IgD-negative memory B cell (primary cell): Measurements from ENCODE around the gene LGALSL. TPM values are rescaled to one million over a fixed set of nuclear protein-coding genes. Genes with fewer than 3 reads are reported as not detected.

Experiments
- H3K27ac Mint-ChIP-seq, 3 donors: one replicate each; pipeline ENCODE4 v1.8.0; 2020 to 2022; ENCODE audit warnings: mild to moderate bottlenecking in 3 of 3, mixed read lengths in 3 of 3, moderate library complexity in 1 of 3
- H3K27me3 Mint-ChIP-seq: one replicate; pipeline ENCODE4 v1.8.0; 2021; ENCODE audit warnings: mixed read lengths
- H3K36me3 Mint-ChIP-seq: one replicate; pipeline ENCODE4 v1.8.0; 2020; ENCODE audit warnings: mild to moderate bottlenecking, mixed read lengths
- H3K4me1 Mint-ChIP-seq, 3 donors: one replicate each; pipeline ENCODE4 v1.8.0; 2020 to 2022; ENCODE audit warnings: mixed read lengths in 3 of 3, mild to moderate bottlenecking in 1 of 3
- H3K4me3 Mint-ChIP-seq, 4 donors: one replicate each; pipeline ENCODE4 v1.8.0; 2020 to 2022; ENCODE audit warnings: mild to moderate bottlenecking in 4 of 4, mixed read lengths in 4 of 4, moderate library complexity in 3 of 4
- H3K9me3 Mint-ChIP-seq, 3 donors: one replicate each; pipeline ENCODE4 v1.8.0; 2020 to 2021; ENCODE audit warnings: mixed read lengths in 3 of 3, mild to moderate bottlenecking in 1 of 3
- polyA plus RNA-seq: library from polyadenylated mRNA; unstranded; fragments of 300-500 nt; fragmentation: Illumina TruSeq; gene quantifications from one replicate; pipeline ENCODE4 v1.2.3, GENCODE V29; 2021

Gene LGALSL
- polyA plus RNA-seq: 0.45 TPM

DNA sequence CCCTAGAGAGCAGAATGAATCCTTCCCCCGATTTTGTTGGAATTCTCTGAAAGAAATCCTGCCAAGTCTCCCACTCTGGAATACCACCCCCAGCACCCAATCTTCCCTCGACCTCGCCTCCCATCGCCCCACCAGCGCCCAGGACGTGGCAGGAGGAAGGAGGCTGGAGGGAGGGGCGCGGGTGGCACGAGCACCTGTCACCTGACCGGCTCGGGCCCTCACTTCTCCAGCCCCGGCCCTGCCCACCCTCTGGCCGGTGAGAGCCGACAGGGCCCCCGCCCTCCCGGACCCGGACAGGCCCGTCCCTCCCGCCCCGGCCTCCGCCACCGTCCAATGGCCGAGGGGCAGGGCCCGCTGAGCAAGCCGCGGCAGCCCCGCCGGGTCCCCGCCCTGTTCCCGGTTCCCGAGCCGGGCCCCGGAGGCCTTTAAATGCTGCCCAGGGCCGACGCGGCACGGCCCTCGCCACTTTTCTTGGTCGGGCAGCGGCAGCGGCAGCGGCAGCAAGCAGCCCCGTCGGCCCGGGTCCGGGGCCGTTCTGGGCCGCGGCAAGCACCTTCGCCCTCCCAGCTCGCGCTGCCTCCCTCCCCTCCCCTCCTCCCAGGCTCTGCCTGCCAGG, at the start of gene LGALSL:
TSS of gene LGALSL (plus strand) at position 393 of the 616 bp plus-strand sequence. CDS start 384 bp downstream, outside the sequence.
- Mint-ChIP-seq H3K4me3 (peak within 1 kb of the TSS; percentile 90 to 97 (median 92)), H3K9me3 (no peaks in the 10 kb centered on the region), H3K27ac (peak within 1 kb of the TSS in 2 of 3 donors; percentile 36 to 64), H3K36me3 (no peaks in the 10 kb centered on the region), H3K27me3 (peaks cover 2% of the 10 kb centered on the region), H3K4me1 (peaks cover 0 to 6% (median 4%) of the 10 kb centered on the region in 3 donors)

DNA sequence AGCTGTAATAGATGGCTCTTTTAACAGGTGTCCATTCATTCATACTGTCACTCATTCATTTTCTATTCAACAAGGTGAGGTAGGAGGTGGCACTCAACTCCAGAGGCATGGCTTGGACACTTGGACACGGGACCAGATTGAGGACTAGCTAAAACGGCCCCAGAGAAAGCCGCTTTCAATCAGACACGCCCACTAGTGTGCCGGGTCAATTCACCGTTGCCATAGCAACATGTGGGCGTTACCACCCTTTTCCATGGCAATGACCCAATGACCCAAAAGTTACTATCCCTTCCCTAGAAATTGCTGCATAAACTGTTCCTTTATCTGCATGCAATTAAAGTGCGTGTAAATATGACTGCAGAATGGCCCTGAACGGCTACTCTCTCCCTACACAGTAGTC, 49.2 kb upstream of the LGALSL start:
- Mint-ChIP-seq H3K4me1 (peaks cover 0 to 6% (median 4%) of the 10 kb centered on the region in 3 donors), H3K27me3 (peaks cover 1% of the 10 kb centered on the region), H3K27ac (no peak overlapping the region), H3K9me3 (peaks cover 0 to 2% (median 0%) of the 10 kb centered on the region in 3 donors), H3K4me3 (peak overlapping the region in 1 of 4 donors; percentile 69), H3K36me3 (peaks cover 3% of the 10 kb centered on the region)

DNA sequence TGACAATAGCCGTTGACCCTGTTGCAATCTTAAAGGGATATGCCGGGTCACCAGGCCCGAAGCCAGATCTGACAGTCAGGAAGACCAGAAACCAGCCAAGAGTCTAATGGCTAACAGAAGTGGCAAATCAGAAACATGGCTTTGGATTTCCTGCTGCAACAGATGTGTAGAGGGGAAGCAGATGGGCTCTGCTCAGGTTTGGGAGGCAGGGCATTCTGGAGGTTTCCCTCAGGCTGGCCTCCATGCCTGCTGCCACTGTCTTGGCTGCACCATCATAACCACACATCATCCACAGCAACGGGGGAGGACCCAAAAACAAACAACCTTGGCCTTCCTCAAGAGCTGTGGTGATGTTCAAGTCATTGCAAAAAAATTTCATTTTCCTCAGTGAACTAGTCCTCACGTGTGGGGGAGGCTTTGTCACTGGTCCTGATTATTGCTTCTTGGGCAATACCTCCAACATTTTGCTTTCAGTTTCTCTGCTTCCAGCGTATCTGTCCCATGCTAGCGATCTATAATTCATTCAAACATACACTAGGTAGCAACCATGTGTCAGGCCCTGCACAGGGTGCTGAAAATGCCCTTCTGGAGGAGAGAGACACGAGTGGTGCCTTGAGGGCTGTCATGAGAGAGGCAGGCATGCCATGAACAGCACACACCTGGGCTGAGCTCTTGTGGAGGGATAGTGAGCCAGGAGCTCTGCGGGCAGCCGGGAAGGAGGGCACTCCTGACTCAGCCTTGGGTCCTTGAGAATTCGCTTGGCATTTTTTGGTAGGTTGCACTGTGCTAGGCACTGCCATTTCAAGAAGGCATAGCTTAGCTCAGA, 48.2 kb upstream of the LGALSL start:
- Mint-ChIP-seq H3K4me3 (peak overlapping the region in 1 of 4 donors; percentile 67), H3K27me3 (peaks cover 1% of the 10 kb centered on the region), H3K27ac (no peak overlapping the region), H3K36me3 (peaks cover 3% of the 10 kb centered on the region), H3K4me1 (peaks cover 0 to 6% (median 4%) of the 10 kb centered on the region in 3 donors), H3K9me3 (peaks cover 0 to 2% (median 0%) of the 10 kb centered on the region in 3 donors)

DNA sequence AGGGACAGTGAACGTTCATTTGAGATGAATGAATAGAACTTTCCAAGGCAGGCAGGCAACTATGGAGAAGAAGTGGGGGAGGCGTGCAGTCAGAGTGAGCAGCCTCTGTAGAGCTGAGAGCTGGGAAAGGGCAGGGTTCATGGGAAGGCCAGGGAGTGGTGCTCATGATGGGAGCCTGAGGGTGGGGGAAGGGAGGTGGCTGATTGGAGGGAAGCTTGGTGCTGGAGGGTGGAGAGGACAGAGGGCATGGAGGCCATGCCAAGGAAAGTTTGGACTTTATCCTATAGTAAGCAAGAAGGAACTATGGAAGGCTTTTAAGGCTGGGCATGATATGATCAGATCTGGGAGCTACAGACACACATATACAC, 47.6 kb upstream of the LGALSL start:
- Mint-ChIP-seq H3K4me3 (no peak overlapping the region), H3K36me3 (peaks cover 3% of the 10 kb centered on the region), H3K9me3 (peaks cover 0 to 2% (median 0%) of the 10 kb centered on the region in 3 donors), H3K27me3 (peaks cover 1% of the 10 kb centered on the region), H3K4me1 (peaks cover 0 to 6% (median 4%) of the 10 kb centered on the region in 3 donors), H3K27ac (no peak overlapping the region)

DNA sequence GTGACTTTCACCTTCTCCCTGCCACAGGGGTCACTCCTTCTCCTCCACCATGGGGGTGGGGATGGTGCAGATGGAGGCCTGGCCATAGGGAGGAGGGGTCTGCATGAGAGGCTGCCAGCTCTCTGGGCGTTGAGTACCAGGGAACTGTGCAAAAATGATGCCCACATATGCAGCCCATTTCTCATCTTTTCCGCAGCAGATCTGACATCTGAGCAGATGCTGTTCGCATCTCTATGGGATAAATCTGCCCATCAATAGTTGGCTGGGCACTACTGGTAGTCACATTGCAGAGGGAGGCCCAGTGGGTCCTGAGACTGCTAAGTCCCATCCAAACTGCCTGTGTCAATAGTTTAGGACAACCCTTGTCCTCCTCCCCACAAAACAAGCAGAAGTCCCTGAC, 45.9 kb upstream of the LGALSL start:
- H3K4me1 Mint-ChIP-seq: peaks cover 0 to 6% (median 4%) of the 10 kb centered on the region in 3 donors
- peaks cover 1% of the 10 kb centered on the region for H3K27me3 Mint-ChIP-seq
- peaks cover 0 to 2% (median 0%) of the 10 kb centered on the region in 3 donors for H3K9me3 Mint-ChIP-seq
- no peak overlapping the region for H3K27ac Mint-ChIP-seq
- no peak overlapping the region for H3K4me3 Mint-ChIP-seq
- H3K36me3 Mint-ChIP-seq: peaks cover 3% of the 10 kb centered on the region

DNA sequence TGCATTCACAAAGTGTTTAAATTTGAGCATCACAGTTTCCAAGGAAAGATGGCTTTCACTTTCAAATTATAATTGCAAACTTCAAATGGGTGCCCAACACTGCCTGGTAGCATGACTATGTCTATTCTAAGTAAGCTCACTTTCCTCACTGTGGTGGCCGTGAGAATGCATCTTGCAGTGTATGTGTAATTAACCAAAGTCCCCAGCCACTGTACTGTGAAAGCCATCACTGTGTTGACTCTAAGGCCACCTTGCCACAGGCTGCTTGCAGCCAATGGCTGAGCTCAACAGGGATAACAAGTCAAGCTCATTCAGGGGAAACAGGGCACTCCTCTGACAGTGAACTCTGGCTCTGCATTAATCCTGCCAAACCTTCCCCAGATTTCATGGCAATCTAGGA, 43.3 kb upstream of the LGALSL start:
- Mint-ChIP-seq H3K36me3 (no peaks in the 10 kb centered on the region), H3K4me3 (no peak overlapping the region), H3K4me1 (peaks cover 0 to 2% (median 0%) of the 10 kb centered on the region in 3 donors), H3K27me3 (peaks cover 6% of the 10 kb centered on the region), H3K27ac (no peak overlapping the region), H3K9me3 (peaks cover 0 to 2% (median 0%) of the 10 kb centered on the region in 3 donors)

DNA sequence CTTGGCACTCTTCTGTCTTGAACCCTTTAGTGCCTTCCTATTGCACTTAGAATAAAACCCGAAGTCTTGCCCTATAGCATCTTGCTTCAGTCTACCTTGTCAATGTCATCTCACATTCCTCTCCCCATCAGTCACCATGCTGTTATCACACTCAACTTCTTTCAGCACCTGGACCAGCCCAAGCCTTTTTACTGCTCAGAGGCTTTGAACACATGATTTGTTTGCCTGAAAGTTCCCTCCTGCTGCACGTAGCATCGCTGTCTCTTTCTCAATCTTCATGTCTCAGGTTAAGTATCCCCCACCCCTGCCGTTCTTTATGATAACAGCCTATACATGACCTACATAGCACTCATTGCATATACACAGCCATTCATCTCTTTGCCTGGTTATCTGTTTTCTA, 41.3 kb upstream of the LGALSL start:
- Mint-ChIP-seq H3K36me3 (no peaks in the 10 kb centered on the region), H3K27me3 (peaks cover 5% of the 10 kb centered on the region), H3K4me3 (no peak overlapping the region), H3K4me1 (no peaks in the 10 kb centered on the region), H3K9me3 (peaks cover 0 to 2% (median 0%) of the 10 kb centered on the region in 3 donors), H3K27ac (no peak overlapping the region)

DNA sequence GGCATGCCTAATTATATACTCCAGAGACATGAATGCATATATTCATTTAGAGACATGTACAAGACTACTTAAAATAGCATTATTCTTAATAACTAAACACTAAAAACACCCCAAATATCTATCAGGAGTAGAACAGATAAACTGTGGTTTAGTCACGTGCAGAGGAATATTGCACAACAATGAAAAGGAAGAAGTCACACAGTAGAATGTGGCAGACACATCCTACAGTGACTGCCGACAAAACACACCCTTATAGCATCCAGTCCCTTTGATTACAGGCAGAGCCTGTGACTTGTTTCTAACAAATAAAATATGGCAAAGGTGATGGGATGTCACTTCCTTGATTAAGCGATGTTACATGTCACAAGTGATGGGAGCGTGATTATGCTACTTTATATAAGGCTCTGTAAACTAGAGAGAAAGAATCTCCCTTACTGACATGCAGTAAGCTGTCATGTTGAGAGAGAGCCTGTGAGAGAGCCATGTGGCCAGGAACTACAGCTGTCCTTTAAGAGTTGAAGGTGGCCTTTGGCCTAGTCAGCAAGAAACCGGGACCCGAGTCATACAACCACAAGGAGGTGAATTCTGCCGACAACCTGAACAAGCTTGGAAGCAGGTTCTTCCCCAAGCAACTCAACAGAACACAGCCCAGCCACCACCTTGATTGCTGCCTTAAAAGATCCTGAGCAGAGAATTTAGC, 39.1 kb upstream of the LGALSL start:
- Mint-ChIP-seq H3K36me3 (no peaks in the 10 kb centered on the region), H3K4me1 (no peaks in the 10 kb centered on the region), H3K4me3 (no peak overlapping the region), H3K27ac (no peak overlapping the region), H3K9me3 (no peaks in the 10 kb centered on the region), H3K27me3 (peaks cover 5% of the 10 kb centered on the region)

DNA sequence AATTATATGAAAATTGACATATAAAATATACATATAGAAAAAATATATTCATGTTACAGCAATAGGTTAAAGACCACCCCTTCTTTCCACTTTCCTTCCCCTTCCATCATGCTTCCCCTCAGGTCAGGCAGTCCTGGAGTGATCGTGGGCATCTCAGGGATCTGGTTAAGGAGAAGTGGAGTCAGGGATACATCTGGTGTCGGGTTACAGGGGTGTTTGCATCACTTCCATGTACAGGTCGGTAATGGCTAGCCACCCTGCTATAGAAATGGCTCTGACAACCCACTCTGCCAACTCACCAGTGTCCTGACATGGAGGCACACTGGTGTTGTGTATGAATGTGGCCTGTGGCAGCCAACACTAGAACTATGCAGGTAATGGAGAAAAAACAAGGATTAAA, 36.3 kb upstream of the LGALSL start:
- H3K27ac Mint-ChIP-seq: no peak overlapping the region
- H3K27me3 Mint-ChIP-seq: peaks cover 5% of the 10 kb centered on the region

DNA sequence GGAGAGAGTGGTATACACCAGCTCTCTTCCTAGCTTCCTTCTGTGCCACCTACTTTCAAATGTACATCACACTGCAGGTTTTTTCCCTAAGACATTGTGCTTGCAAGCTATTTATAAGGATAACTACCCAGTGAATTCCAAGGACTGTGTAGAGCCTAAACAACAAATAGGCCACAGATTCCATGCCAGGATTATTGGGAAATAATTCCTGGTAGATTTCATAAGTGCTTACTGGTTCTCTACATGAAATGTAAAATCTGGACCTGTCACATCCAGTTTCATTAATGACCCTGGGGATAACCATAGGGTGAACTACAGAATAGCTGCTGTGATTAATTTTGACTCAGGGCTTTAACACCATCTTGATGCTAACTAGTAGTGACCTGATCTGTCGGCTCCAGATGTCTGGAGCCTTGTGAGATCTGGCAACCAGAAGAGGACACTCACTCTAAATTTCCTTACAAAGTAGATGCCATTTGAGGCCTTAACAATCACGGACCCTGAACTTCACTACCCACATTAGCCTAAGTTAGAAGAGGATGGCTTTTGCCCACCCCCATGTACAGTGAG, 34.3 kb upstream of the LGALSL start:
- no peaks in the 10 kb centered on the region for H3K36me3 Mint-ChIP-seq
- no peaks in the 10 kb centered on the region for H3K9me3 Mint-ChIP-seq
- no peak overlapping the region for H3K4me3 Mint-ChIP-seq
- no peaks in the 10 kb centered on the region for H3K4me1 Mint-ChIP-seq
- peaks cover 1% of the 10 kb centered on the region for H3K27me3 Mint-ChIP-seq
- no peak overlapping the region for H3K27ac Mint-ChIP-seq

More for the DNA sequence above, 36.3 kb upstream of the LGALSL start:
- Mint-ChIP-seq H3K4me3 (no peak overlapping the region), H3K4me1 (no peaks in the 10 kb centered on the region), H3K36me3 (no peaks in the 10 kb centered on the region), H3K9me3 (no peaks in the 10 kb centered on the region)

DNA sequence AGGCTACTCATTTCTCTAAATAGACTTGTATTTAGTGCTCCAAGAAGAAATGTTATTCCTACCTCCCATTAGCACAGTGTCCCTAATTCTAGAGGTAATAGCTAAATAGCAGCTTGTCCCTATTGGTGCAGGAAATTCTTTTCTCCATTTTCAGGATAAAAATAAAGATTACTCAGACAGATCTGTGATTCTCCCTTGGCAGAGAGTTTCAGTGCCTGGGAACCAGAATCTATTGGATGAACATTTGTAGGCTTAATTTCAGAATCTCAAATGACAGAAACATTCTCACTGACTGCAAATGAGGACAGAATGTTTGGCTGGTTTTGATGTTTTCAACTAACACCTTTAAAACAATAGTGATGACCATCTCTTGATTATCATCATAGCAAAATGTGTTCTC, 33.3 kb upstream of the LGALSL start:
- no peaks in the 10 kb centered on the region for H3K36me3 Mint-ChIP-seq
- no peak overlapping the region for H3K27ac Mint-ChIP-seq
- H3K27me3 Mint-ChIP-seq: no peaks in the 10 kb centered on the region
- no peak overlapping the region for H3K4me3 Mint-ChIP-seq
- H3K4me1 Mint-ChIP-seq: no peaks in the 10 kb centered on the region
- H3K9me3 Mint-ChIP-seq: peaks cover 0 to 3% (median 0%) of the 10 kb centered on the region in 3 donors

DNA sequence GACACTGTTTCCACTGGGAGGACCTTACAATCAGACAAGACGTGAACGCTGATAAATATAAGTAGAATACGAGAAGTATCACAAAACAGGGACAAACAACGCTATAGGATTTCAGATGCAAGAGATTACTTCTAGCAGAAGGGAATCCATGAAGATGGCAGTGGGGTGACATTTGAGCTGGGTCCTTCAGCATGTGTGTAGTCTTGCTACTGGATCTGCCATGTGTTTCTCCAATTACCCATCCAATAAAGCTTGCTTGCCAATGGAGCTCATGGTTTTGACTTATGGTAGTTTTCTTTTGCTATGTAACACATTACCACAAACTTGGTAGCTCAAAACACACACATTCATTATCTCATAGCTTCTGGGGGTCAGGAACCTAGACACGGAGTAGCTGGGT, 32.8 kb upstream of the LGALSL start:
- H3K27me3 Mint-ChIP-seq: no peaks in the 10 kb centered on the region
- peaks cover 0 to 3% (median 0%) of the 10 kb centered on the region in 3 donors for H3K9me3 Mint-ChIP-seq
- no peak overlapping the region for H3K27ac Mint-ChIP-seq
- H3K4me1 Mint-ChIP-seq: no peaks in the 10 kb centered on the region
- no peaks in the 10 kb centered on the region for H3K36me3 Mint-ChIP-seq
- H3K4me3 Mint-ChIP-seq: no peak overlapping the region

DNA sequence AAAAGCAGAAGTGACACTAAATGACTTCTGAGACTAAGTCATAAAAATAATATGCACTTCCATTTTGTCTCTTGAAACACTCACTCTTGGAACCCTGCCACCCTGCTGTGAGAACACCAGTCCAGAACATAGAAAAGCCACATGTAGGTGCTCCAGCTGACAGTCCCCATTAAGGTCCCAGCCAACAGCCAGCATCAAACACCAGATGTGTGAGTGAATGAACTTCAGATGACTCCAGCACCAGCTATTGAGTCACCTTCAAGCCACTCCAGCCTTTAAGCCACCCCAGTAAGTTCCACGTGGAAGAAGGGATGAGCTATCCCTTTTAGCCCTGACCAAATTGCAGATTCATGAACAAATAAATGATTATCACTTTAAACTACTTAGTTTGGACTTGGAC, 31.5 kb upstream of the LGALSL start:
- Mint-ChIP-seq H3K4me3 (no peak overlapping the region), H3K27me3 (no peaks in the 10 kb centered on the region), H3K36me3 (no peaks in the 10 kb centered on the region), H3K9me3 (peaks cover 0 to 3% (median 0%) of the 10 kb centered on the region in 3 donors), H3K4me1 (no peaks in the 10 kb centered on the region), H3K27ac (peak overlapping the region in 1 of 3 donors; percentile 76)

DNA sequence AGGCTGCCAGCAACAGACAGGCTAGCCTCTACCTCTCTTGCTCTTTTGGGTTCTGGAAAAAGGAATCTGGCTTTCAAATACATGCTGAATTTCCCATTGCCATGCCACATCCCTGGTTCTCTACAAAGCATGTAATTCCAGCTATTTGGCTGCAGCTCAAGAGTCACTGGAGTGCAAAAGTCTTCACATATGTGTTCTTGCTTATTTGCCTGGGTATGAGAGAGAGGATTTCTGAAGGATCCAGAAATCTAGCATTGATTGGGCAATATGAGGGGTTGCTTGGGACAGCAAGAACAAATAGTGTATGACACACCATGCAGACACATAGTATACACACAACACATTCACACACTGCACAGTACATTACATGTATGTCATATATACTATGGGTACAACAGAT, 30.7 kb upstream of the LGALSL start:
- Mint-ChIP-seq H3K36me3 (no peaks in the 10 kb centered on the region), H3K4me3 (no peak overlapping the region), H3K4me1 (no peaks in the 10 kb centered on the region), H3K9me3 (peaks cover 0 to 3% (median 0%) of the 10 kb centered on the region in 3 donors), H3K27me3 (no peaks in the 10 kb centered on the region), H3K27ac (peak overlapping the region in 1 of 3 donors; percentile 76)
